Lower lobe of right lung (tissue), 2 donors: ENCODE results near the gene CNTNAP4. TPM values are rescaled to one million over a fixed set of nuclear protein-coding genes. Genes with fewer than 3 reads are reported as not detected.

Experiments
- ATAC-seq, 2 donors: fragments of 200-7000 bp; cut with Tn5 transposase; one replicate each; pipeline ENCODE4 v1.9.1; 2020 to 2022; ENCODE audit warnings: mild to moderate bottlenecking in 2 of 2, moderate library complexity in 2 of 2
- DNase-seq: peaks from one replicate; pipeline ENCODE4 v3.0.0-alpha.2; 2020
- H3K27ac ChIP-seq: fragments of 200-600 bp; one replicate; pipeline ENCODE4 v1.8.0; 2022
- H3K27me3 ChIP-seq: fragments of 200-600 bp; one replicate; pipeline ENCODE4 v1.8.0; 2022; ENCODE audit warnings: low read depth
- H3K36me3 ChIP-seq: fragments of 200-600 bp; one replicate; pipeline ENCODE4 v1.8.0; 2022; ENCODE audit warnings: mild to moderate bottlenecking
- H3K4me1 ChIP-seq: fragments of 200-600 bp; one replicate; pipeline ENCODE4 v1.8.0; 2022
- H3K4me3 ChIP-seq: fragments of 200-600 bp; one replicate; pipeline ENCODE4 v1.8.0; 2022; ENCODE audit warnings: mild to moderate bottlenecking
- H3K9me3 ChIP-seq: fragments of 200-600 bp; one replicate; pipeline ENCODE4 v1.8.0; 2022
- CTCF ChIP-seq: fragments of 200-600 bp; IDR thresholded peaks from one replicate; pipeline ENCODE4 v1.8.0; 2022; ENCODE audit warnings: antibody characterized with exemption, mild to moderate bottlenecking
- intact Hi-C: fragments of 100-400 bp; cut with DNase I; formaldehyde crosslinking; loops from one replicate; pipeline ENCODE4 v1.11.0; 2022
- total RNA-seq: library from RNA; stranded (reverse); fragmentation: NEBNext Ultra II Directional; extraction: Animal tissue kit (Norgen Biotek cat#: 25700); gene quantifications from one replicate; pipeline ENCODE4 v1.2.1, GENCODE V29; 2021
- donor health status: DM: no; HTN: yes; CAD: no; lungs with severe emphysema.

Gene CNTNAP4
- total RNA-seq, 1 donor from 2014 or later: not detected

GRCh38 chr16:76237471-76237870 is 39.7 kb upstream of the CNTNAP4 start:
- ATAC-seq (no peak), DNase-seq (no peak)
- no peaks in the 10 kb centered on the region for H3K36me3 ChIP-seq
- H3K27ac ChIP-seq: no peak overlapping the region
- intact Hi-C loops: no loop called here
- TF ChIP-seq CTCF: no peak
- no peak overlapping the region for H3K4me3 ChIP-seq
- H3K9me3 ChIP-seq: no peaks in the 10 kb centered on the region
- no peaks in the 10 kb centered on the region for H3K4me1 ChIP-seq
- H3K27me3 ChIP-seq: no peaks in the 10 kb centered on the region

GRCh38 chr16:76241755-76242154 is 35.4 kb upstream of the CNTNAP4 start:
- intact Hi-C loops: no loop called here
- ATAC-seq: no peak

GRCh38 chr16:76243620-76244019 is 33.6 kb upstream of the CNTNAP4 start:
- no peak for TF ChIP-seq CTCF
- intact Hi-C loops: no loop called here

More at GRCh38 chr16:76241755-76242154, 35.4 kb upstream of the CNTNAP4 start:
- Histone ChIP-seq H3K27me3 (no peaks in the 10 kb centered on the region), H3K4me3 (no peak overlapping the region), H3K9me3 (no peaks in the 10 kb centered on the region), H3K36me3 (no peaks in the 10 kb centered on the region), H3K27ac (no peak overlapping the region), H3K4me1 (no peaks in the 10 kb centered on the region)
- TF ChIP-seq CTCF: no peak
- no peak for DNase-seq

GRCh38 chr16:76246587-76246986 is 30.6 kb upstream of the CNTNAP4 start:
- no peak for TF ChIP-seq CTCF
- H3K36me3 ChIP-seq: no peaks in the 10 kb centered on the region
- no peaks in the 10 kb centered on the region for H3K9me3 ChIP-seq
- no peak overlapping the region for H3K4me3 ChIP-seq
- intact Hi-C loops: no loop called here
- no peaks in the 10 kb centered on the region for H3K4me1 ChIP-seq
- H3K27me3 ChIP-seq: no peaks in the 10 kb centered on the region
- DNase-seq (no peak), ATAC-seq (no peak)
- no peak overlapping the region for H3K27ac ChIP-seq

More at GRCh38 chr16:76243620-76244019, 33.6 kb upstream of the CNTNAP4 start:
- Histone ChIP-seq H3K4me3 (no peak overlapping the region), H3K4me1 (no peaks in the 10 kb centered on the region), H3K9me3 (no peaks in the 10 kb centered on the region), H3K27ac (no peak overlapping the region), H3K36me3 (no peaks in the 10 kb centered on the region), H3K27me3 (no peaks in the 10 kb centered on the region)
- DNase-seq (no peak), ATAC-seq (no peak)

- TF ChIP-seq CTCF: peak; percentile 39
- DNase-seq (no peak), ATAC-seq (no peak)
- no peaks in the 10 kb centered on the region for H3K27me3 ChIP-seq
- H3K4me1 ChIP-seq: no peaks in the 10 kb centered on the region
- intact Hi-C loops: no loop called here
- no peak overlapping the region for H3K27ac ChIP-seq
- H3K9me3 ChIP-seq: no peaks in the 10 kb centered on the region
- H3K4me3 ChIP-seq: no peak overlapping the region
- H3K36me3 ChIP-seq: no peaks in the 10 kb centered on the region
Measured at GRCh38 chr16:76265434-76266045, 11.7 kb upstream of the CNTNAP4 start.
